Measurements from ENCODE around the gene SAA4. TPM values are rescaled to one million over a fixed set of nuclear protein-coding genes. Genes with fewer than 3 reads are reported as not detected.
"Not testable (repeated sequence)": the region's sequence is repeated elsewhere in the genome, so short reads cannot be mapped to it uniquely, and the experiment has no call there.

The SAA4 gene, protein sequence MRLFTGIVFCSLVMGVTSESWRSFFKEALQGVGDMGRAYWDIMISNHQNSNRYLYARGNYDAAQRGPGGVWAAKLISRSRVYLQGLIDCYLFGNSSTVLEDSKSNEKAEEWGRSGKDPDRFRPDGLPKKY
- not detected for total RNA-seq
- long read RNA-seq: 0 reads

DNA sequence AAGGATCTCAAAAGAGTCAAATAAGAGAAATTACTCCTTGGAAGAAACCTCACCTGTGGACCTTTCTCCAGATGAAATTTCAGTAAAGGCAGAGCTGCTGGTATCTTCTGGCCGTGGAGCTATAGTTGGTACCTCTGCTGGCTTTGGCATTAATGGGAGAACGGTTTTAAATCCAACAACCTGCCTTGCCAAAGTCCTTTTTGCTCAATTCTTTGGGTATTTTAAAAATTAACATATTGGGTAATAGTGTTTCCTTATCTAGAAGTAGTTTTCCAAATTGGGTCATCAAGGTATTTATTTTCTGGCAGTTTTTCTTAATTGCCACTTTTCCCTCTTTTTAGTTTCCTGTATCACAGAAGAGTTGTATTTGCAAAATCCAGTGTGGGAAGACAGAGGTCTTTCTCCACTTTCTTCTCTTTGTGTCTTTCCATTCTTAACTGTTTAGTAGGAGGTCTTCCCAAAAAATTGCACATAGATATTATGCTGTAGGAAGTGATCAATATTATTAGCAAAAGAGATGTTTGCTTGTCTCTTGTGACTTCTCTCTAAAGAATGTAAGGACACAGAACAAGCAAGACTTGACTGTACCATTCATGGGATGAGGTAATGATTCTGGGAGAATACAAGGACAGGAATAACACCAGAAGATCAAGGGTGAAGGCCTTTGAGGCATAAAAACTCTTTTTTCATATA is at the start of gene SAA4:
SAA4 (minus strand) TSS at position 139 of the 693 bp plus-strand sequence. CDS start 876 bp downstream, outside the sequence.
- no peak for DNase-seq (ENCODE audit: low spot score)
- intact Hi-C loops (cut with DNase I): no loop called here

DNA sequence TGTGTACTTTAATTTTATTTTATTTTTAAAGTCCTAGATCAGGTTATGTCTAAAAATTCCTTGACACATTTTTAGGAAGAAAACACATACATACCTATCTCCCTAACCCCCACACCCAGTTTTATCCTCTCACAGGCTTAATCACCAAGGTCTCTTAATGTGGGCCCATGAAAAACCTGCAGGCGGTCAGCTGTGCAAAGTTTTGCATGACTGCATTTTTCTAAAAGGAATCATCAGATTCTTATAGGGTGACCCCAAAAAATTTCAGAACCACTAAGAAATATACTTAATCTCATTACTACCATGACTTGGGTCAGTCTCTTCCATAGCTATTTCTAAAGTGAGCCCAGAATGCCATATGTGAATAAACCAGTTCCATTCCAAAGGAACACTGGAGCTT is 49.2 kb upstream of the SAA4 start:
- DNase-seq (ENCODE audit: low spot score): no peak
- intact Hi-C loops (cut with DNase I): no loop called here

DNA sequence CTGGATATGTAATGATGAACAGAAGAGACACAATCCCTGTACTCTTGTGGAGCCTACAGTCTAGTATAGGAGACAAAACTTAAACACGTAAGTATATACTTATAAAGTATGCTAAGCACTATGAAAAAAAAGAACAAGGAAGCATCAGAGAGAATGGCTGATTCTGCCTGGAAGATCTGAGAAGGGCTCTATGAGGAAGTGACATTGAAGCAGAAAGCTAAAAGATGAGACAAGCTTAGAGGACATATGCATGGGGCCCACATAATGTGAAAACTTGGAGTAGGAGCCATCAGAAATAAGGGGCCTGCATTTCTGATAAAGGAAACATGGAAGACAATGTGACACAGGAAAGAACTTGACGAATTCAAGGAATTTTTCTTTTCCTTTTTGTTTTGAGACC is 46.0 kb upstream of the SAA4 start:
- intact Hi-C loops (cut with DNase I): no loop called here
- DNase-seq (ENCODE audit: low spot score): no peak

DNA sequence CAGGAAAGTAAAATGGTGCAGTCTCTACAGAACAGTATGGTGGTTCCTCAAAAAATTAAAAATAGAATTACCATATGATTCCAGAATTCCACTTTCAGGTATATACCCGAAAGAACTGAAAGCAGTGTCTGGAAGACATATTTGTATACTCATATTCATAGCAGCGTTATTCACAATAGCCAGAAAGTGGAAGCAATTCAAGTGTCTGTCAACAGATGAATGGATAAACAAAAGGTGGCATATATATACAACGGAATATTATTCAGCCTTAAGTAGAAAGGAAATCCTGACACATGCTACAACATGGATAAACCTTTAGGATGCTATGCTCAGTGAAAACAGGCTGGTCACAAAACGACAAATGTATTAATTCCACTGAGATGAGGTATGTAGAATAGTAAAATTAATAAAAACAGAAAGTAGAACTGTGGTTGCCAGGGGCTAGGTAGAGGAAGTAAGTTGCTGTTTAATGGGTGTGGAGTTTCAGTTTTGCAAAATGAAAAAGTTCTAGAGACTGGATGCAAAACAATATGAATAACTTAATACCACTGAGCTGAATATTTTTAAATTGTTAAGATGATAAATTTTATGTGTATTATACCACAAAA is 43.9 kb upstream of the SAA4 start:
- DNase-seq (ENCODE audit: low spot score): no peak
- intact Hi-C loops (cut with DNase I): no loop called here

DNA sequence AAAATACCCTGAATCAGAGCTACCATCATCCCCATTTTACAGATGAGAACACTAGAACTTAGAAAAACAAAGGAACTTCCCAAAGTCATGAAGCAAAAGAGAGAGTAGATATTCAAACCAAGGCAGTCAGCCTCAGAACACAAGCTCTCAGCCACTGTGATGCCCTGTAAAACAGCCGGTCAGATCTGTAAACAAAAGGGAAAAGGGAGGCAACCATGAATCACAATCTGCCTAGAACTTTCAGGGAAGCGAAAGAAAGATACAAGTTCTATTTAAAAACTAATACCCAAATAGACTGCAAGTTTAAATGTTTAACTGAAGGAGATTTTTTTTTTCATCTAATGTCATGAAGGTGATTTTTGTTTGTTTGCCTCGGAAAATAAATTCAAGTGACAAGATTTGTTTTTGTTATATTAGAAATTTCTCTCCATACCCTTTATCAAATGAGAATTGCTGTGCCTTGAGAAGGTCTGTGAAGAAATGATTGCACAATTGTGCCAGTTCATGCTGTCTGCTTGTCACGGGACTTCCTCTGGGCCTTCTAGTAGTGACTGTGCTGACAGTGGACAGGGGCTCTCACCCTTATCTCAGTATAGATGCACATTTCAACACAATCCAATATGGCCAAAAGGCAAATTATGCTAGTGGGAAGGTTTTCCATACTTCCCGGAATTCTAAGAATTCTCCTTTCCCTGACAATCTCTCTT is 41.1 kb upstream of the SAA4 start:
- intact Hi-C loops (cut with DNase I): no loop called here
- DNase-seq (ENCODE audit: low spot score): no peak

DNA sequence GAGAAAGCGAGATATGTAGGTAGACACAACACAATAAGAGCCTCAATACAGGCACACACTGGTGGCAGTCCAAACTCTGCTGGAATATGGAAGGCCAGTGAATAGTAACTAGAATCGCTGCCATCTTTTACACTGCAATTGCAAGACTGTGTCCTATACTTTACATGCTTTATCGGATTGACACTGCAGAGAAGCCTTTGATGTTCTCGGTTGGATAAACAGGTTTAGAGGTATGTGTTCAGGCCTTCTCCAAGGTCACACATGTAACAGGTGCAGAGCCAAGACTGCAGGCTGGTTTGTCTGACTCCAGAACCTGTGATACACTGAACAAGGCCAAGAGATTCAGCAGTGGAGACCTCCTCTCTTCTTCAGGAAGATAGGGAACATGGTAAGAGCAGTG is 34.6 kb upstream of the SAA4 start:
- intact Hi-C loops (cut with DNase I): no loop called here

DNA sequence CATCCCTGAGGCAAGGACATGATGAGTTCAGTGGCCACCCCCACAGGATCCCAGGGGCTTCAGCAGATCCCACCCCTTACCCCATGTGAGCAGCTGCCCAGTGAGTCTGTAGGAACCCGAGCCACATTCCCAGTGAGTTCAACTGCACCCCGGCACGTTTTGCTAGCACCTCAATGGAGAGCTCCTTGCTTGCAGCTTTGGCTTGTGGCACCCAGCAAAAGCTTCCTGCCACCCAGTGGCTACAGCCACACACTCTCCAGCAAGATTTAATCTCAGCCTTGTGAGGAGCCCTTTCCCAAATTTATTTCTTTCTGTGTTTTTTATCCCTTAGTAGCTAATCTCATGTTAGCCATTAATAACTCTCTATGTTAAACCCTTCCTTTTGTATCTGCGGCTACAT is 33.5 kb upstream of the SAA4 start:
- intact Hi-C loops (cut with DNase I): no loop called here

More for the DNA sequence above, 34.6 kb upstream of the SAA4 start:
- no peak for DNase-seq (ENCODE audit: low spot score)

DNA sequence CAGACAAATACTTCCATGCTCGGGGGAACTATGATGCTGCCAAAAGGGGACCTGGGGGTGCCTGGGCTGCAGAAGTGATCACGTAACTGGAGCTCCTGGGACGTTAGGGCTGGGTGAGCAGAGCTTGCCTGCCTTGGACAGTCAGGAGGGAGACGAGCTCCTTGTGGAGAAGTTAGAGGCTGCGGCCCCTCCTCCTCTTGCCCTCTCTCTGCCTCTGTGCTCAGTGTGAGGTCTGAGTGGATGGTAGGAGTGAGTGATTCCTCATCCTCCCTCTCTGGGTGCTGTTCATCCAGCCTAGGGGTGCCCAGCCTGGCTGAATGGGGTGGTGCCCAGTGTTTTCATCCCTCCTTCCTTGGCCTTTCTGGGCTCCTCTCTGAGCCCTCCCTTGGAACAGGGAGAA is 32.6 kb upstream of the SAA4 start:
- DNase-seq (ENCODE audit: low spot score); intact Hi-C loops (cut with DNase I): not testable (repeated sequence)

More for the DNA sequence above, 33.5 kb upstream of the SAA4 start:
- no peak for DNase-seq (ENCODE audit: low spot score)

DNA sequence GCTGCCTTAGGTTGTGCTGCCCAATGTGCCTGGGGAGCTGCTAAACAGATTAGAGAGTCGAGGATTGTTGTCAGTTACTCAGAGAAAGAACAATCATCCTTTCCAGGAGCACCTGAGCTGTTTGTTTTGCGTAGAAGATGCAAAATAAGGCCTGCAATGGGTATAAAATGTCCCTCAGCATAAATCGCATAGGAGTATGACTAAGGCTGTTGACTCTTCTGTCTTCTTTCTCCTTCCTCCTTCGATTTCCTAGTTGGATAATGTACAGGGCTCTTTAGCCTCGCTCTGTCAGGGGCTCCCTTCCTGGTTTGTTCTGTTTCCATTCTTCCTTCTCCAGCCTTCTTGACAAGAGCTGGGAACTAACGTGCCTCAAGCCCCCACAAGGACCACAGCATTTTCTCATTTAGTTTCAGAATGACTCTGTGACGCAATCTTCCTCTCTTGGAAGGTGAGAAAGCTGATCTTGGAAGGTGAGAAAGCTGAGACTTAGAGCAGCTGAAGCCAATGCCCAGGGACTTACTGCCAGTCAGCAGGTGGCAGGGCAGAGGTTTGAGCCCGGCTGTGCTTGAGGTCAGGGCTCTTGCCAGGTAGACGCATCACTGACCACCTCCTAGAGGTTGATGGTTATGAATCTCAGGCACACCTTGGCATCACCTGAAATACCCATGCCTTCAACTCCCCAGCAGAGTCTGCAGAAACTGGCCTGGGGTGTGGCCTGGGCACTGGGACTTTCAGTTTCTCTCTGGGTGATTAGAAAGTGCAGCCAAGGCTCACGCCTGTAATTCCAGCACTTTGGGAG is 30.9 kb upstream of the SAA4 start:
- DNase-seq (ENCODE audit: low spot score); intact Hi-C loops (cut with DNase I): not testable (repeated sequence)

DNA sequence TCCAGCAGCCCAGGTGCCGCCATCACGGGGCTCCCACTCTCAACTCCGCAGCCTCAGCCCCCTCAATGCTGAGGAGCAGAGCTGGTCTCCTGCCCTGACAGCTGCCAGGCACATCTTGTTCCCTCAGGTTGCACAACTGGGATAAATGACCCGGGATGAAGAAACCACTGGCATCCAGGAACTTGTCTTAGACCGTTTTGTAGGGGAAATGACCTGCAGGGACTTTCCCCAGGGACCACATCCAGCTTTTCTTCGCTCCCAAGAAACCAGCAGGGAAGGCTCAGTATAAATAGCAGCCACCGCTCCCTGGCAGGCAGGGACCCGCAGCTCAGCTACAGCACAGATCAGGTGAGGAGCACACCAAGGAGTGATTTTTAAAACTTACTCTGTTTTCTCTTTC is 29.3 kb upstream of the SAA4 start, which contains the start of gene SAA1:
SAA1 (plus strand) TSS at position 316 of the 400 bp plus-strand sequence. CDS start 624 bp downstream, outside the sequence.
- intact Hi-C loops (cut with DNase I): no loop called here
- no peak for DNase-seq (ENCODE audit: low spot score)

DNA sequence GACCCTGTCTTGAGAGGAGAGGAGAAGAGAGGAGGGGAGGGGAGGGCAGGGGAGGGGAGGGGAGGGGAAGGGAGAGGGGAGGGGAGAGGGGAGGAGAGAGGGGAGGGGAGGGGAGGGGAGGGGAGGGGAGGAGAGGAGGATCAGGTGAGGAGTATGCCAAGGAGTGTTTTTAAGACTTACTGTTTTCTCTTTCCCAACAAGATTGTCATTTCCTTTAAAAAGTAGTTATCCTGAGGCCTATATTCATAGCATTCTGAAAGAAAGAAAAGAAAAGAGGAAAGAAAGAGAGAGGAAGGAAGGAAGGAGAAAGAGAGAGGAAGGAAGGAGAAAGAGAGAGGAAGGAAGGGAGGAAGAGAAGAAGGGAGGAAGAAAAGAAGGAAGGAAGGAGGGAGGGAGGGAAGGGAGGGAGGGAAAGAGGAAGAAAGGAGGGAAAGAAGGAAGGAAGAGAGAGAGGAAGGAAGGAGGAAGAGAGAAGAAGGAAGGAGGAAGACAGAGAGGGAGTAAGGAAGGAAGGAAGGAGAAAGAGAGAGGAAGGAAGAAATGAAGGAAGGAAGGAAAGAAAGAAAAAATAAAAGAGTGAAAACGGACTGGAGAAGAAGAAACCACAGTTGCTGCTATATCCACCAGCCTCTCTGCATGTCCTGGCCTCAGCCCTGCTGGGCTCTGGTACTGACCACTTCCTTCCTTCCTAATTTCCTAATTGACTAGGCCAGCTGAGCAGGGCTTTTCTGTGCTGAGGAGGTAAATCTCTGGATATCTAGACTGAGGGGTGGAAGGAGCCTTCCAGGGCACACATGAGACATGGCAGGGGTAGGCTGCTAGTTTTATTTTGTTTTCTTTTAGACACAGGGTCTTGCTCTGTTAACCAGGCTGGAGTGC is 28.3 kb upstream of the SAA4 start:
- no peak for DNase-seq (ENCODE audit: low spot score)
- intact Hi-C loops (cut with DNase I): no loop called here

DNA sequence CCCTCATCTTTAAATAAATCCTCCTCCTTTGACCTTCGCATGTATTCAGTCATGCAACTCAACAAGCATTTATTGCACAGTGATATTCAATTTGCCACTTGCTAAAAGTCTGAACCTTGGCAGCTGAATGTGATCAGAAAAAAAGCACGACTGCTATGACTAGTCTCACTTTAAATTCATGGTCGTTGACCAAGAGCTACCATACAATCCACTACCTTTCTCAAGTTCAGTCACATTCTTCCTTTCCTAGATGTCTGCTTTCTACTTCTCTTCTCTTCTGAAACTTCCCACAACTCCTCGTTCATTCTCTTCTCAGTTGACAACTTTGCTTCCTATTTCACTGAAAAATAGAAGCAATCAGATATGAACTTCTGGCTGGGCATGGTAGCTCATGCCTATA is 27.4 kb upstream of the SAA4 start:
- intact Hi-C loops (cut with DNase I): no loop called here
- DNase-seq (ENCODE audit: low spot score): no peak

DNA sequence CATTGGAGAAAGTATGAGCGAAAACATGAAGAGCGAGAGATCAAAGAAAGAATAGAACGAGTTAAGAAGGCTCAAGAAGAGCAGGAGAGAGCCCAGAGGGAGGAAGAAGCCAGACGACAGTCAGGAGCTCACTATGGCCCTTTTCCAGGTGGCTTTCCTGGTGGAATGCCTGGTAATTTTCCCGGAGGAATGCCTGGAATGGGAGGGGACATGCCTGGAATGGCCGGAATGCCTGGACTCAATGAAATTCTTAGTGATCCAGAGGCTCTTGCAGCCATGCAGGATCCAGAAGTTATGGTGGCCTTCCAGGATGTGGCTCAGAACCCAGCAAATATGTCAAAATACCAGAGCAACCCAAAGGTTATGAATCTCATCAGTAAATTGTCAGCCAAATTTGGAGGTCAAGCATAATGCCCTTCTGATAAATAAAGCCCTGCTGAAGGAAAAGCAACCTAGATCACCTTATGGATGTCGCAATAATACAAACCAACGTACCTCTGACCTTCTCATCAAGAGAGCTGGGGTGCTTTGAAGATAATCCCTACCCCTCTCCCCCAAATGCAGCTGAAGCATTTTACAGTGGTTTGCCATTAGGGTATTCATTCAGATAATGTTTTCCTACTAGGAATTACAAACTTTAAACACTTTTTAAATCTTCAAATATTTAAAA is 26.2 kb upstream of the SAA4 start:
- intact Hi-C loops (cut with DNase I); DNase-seq (ENCODE audit: low spot score): not testable (repeated sequence)

DNA sequence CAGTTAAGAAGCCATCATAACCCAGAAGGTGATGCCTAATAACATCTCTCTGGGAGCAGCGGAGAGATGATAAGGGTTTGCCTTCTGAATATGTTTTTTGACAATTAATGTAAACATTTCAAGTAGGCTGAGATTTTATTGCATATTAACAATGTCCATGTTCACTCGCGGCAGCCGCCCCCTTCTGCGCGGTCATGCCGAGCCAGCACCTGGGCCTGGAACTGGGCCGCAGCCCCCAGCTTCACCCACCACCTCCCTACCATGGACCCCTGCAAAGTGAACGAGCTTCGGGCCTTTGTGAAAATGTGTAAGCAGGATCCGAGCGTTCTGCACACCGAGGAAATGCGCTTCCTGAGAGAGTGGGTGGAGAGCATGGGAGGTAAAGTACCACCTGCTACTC is 25.1 kb upstream of the SAA4 start:
- intact Hi-C loops (cut with DNase I): no loop called here
- no peak for DNase-seq (ENCODE audit: low spot score)

DNA sequence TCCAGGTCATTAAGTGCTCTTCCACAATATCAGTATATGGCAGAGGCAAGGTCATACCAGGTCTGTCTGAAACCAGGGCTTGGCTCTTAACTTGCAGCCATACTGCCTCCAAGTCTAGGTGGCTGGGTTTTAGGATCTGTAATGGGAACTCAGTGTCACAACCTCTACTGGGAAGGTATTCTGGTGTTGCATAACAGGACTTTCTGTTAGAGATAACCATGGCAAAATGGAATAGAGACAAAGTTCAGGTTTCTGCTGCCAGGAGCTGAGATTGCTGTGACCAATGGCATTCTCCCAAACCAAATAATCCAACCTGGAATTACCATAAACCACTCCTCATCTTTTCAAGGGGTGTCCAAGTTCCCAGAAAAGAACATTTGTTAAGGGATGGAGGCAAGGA is 22.7 kb upstream of the SAA4 start:
- intact Hi-C loops (cut with DNase I): no loop called here

DNA sequence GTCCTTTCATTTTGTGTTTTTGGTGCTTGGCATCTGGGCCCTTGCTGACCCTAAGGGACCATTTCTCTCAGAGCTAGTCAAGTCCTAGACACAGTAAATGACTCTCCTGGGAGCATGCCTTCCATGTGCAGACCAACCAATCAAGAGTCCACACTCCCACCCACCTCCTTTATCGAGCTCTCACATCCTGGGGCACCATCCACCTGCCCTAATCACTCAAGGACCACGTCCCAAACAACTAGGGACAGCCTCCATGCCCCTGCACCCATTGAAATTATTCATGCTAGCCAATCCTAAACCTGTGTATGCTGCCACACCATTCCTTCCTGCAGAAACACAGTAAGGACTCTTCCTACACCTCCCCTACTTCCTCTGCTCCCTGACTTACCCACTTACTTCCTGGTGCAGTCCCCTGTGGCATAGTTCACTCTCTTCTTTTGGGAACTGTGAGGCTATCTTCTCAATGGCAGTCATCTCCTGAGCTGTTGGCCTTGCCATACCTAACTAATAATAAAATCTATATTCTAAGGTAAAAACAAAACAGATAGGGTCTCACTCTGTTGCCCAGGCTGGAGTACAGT is 18.3 kb upstream of the SAA4 start:
- intact Hi-C loops (cut with DNase I): no loop called here
- DNase-seq (ENCODE audit: low spot score): no peak

More for the DNA sequence above, 22.7 kb upstream of the SAA4 start:
- no peak for DNase-seq (ENCODE audit: low spot score)

DNA sequence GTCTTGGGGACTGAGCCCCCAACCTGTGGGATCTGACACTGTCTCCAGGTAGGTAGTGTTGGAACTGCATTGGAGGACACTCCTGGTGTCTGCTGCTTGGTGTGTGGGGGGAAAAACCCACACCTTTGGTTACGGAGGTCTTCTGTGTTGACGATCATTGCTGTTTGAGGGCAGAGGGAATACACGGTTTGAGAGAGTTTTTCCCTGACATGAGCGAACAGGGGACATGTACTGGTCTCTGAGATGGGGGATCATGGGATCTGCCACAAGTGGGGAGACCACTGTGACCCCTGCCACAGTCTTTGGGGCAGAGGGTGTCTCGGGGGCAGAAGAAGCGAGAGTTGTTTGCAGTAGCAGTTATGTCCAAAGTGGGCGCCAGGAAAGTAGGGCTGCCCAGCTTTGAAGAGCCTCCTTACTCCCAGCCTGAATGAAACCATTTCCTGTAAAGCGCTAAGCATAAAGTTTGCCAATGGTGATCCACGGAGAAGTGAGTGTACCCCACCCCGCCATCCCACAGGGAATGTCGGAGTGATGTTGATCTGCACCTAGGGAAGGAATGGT is 17.3 kb upstream of the SAA4 start:
- no peak for DNase-seq (ENCODE audit: low spot score)
- intact Hi-C loops (cut with DNase I): no loop called here
